ENCODE results near the gene MYB. TPM values are rescaled to one million over a fixed set of nuclear protein-coding genes. Genes with fewer than 3 reads are reported as not detected.

The MYB gene
- total RNA-seq, 1 donor from 2014 or later, result 0.83 TPM

DNA sequence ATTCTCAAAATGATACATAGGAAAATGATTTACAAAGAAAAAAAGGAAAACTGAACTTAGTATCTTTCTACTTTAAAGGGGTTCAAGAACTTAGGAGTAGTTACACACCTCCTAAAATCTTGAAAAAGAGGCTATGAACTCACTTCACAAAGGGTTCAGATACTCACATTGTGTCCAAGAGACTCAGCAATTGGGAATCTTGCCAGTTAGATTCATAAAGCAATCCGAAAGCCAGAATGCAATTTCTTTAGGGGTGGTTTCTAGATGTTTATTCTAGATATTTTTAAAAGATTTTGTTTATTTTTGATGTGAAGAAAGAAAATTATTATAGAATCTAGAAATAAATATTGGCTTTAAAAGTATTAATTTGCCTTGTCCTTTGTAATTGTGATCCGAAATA is 1.7 kb upstream of the MYB start:
- peaks cover 25% of the 10 kb centered on the region for H3K4me1 Mint-ChIP-seq (ENCODE audit: unreplicated experiment)
- H3K27ac Mint-ChIP-seq (ENCODE audit: unreplicated experiment), result no peak overlapping the region
- peaks cover 5% of the 10 kb centered on the region for H3K27me3 Mint-ChIP-seq (ENCODE audit: unreplicated experiment)
- H3K9me3 Mint-ChIP-seq (ENCODE audit: unreplicated experiment), result peaks cover 3% of the 10 kb centered on the region
- no peak for DNase-seq (ENCODE audit: extremely low spot score, unreplicated experiment)
- TF ChIP-seq, protein P1, sequence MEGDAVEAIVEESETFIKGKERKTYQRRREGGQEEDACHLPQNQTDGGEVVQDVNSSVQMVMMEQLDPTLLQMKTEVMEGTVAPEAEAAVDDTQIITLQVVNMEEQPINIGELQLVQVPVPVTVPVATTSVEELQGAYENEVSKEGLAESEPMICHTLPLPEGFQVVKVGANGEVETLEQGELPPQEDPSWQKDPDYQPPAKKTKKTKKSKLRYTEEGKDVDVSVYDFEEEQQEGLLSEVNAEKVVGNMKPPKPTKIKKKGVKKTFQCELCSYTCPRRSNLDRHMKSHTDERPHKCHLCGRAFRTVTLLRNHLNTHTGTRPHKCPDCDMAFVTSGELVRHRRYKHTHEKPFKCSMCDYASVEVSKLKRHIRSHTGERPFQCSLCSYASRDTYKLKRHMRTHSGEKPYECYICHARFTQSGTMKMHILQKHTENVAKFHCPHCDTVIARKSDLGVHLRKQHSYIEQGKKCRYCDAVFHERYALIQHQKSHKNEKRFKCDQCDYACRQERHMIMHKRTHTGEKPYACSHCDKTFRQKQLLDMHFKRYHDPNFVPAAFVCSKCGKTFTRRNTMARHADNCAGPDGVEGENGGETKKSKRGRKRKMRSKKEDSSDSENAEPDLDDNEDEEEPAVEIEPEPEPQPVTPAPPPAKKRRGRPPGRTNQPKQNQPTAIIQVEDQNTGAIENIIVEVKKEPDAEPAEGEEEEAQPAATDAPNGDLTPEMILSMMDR (IDR thresholded peaks at IDR 0.05), result no peak
- peaks cover 2% of the 10 kb centered on the region for H3K36me3 Mint-ChIP-seq (ENCODE audit: unreplicated experiment)
- H3K4me3 Mint-ChIP-seq (ENCODE audit: unreplicated experiment), result no peak overlapping the region

DNA sequence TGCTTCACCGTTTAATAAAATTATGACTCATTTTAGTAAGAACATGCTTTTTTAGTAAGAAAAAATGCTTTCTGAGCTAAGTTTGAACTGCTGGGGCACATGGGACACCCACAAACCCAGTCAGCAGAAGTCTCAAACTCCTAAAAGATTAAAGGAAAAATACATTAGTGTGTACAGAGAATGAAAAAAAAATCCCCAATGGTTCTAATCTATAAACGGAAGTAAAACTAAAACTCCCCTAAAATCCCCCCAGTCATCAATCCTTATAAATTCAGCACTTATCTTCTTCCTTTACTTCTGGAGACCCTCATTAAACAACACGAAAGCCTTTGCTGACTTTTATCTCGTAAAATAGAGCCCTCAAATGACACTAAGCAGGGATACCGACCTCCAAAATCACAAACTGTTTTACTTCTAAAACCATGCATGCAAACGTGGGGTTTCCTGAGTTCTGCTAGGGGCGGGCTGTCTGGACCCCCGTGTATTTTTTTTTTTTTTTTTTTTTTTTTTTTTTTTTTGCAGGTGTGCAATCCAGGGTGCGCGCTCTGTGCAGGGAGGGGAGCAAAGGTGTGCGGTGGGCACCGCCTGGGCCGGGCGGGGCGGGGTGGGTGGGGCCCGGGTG is 1.1 kb upstream of the MYB start:
- Mint-ChIP-seq H3K27me3 (ENCODE audit: unreplicated experiment) (peaks cover 5% of the 10 kb centered on the region), H3K27ac (ENCODE audit: unreplicated experiment) (no peak overlapping the region), H3K36me3 (ENCODE audit: unreplicated experiment) (peaks cover 2% of the 10 kb centered on the region), H3K4me3 (ENCODE audit: unreplicated experiment) (peak overlapping the region; percentile 73), H3K4me1 (ENCODE audit: unreplicated experiment) (peaks cover 25% of the 10 kb centered on the region), H3K9me3 (ENCODE audit: unreplicated experiment) (peaks cover 3% of the 10 kb centered on the region)
- TF ChIP-seq, protein P1 (IDR thresholded peaks at IDR 0.05), result no peak
- DNase-seq (ENCODE audit: extremely low spot score, unreplicated experiment), result no peak

DNA sequence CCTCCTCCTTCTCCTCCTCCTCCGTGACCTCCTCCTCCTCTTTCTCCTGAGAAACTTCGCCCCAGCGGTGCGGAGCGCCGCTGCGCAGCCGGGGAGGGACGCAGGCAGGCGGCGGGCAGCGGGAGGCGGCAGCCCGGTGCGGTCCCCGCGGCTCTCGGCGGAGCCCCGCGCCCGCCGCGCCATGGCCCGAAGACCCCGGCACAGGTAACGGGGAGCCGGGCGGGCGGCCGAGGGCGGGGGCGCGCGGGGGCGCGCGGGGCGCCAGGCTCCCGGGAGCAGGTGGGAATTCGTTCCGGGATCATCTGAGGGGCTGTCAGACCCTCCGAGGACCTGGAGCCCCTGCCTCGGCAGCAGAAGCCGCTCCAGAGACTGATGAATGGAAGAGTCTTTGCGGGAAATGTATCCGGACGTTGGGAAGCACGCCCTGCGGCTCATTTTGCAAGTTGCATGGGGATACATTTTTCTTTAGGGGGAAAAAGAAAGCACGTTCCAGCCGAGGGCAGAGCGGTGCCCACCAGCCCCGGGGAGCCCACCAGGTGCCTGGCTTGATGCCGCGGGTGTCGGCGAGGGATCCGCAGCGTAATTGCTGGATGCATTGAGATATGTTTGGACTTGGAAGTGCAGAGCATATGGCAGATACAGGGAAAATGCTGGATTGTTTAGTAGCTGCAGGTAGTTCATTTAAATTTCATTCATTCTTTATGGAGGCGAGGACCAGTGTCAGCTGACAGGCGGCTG is 394 bp downstream of the MYB start:
- H3K36me3 Mint-ChIP-seq (ENCODE audit: unreplicated experiment), result no peaks in the 10 kb centered on the region
- H3K27ac Mint-ChIP-seq (ENCODE audit: unreplicated experiment), result no peak overlapping the region
- H3K27me3 Mint-ChIP-seq (ENCODE audit: unreplicated experiment), result peaks cover 5% of the 10 kb centered on the region
- H3K4me1 Mint-ChIP-seq (ENCODE audit: unreplicated experiment), result peaks cover 25% of the 10 kb centered on the region
- H3K9me3 Mint-ChIP-seq (ENCODE audit: unreplicated experiment), result no peaks in the 10 kb centered on the region
- DNase-seq (ENCODE audit: extremely low spot score, unreplicated experiment), result no peak
- peak overlapping the region; percentile 81 for H3K4me3 Mint-ChIP-seq (ENCODE audit: unreplicated experiment)
- TF ChIP-seq, protein P1 (IDR thresholded peaks at IDR 0.05), result no peak

DNA sequence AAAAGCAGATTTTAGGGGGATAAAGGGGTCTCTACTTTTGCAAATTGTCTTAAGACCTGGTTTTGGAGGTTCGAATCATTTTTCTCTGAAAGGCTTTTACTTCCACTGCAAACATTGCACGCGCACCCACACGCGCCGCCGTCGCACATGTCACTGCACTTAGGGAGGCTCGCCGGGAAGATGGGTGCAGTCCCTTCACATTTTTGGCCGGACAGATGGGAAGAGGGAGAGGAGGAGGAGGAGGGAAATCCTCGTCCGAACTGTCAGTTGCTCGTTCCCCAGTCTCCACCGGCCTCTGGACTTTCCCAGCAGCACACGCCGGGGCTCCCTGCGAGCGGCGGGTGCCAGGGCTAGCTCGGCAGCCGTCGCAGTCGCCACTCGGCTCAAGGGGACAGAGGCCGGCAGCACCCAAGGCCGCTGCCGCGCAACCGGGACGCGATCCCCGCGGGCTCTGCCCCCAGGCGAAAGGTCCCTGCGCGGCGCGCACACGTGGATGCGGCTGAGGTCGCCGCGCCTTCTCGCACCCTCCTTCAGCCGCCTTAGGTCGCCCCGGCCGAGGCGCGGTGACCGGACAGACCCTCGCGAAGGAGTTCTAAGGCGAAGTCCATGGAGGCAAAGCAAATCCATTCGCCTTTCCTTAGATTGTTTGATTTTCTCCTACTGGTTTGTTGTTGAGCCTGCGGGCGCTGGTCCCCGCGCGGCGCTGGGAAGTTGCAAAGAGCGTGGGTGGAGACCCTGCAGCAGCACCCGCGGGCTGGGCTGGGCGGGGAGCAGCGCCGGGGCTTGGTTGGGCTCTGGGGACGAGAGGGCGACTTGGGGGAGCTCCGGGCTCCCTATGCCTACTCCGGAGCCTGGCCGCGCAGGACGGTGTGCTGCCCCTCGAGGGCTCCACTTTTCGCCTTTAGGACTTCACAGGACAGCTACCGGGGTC is 1.2 kb downstream of the MYB start:
- no peak for DNase-seq (ENCODE audit: extremely low spot score, unreplicated experiment)
- H3K36me3 Mint-ChIP-seq (ENCODE audit: unreplicated experiment), result no peaks in the 10 kb centered on the region
- no peak overlapping the region for H3K27ac Mint-ChIP-seq (ENCODE audit: unreplicated experiment)
- TF ChIP-seq, protein P1 (IDR thresholded peaks at IDR 0.05), result no peak
- H3K4me3 Mint-ChIP-seq (ENCODE audit: unreplicated experiment), result peak overlapping the region; percentile 81
- H3K4me1 Mint-ChIP-seq (ENCODE audit: unreplicated experiment), result peaks cover 25% of the 10 kb centered on the region
- H3K9me3 Mint-ChIP-seq (ENCODE audit: unreplicated experiment), result no peaks in the 10 kb centered on the region
- H3K27me3 Mint-ChIP-seq (ENCODE audit: unreplicated experiment), result peaks cover 5% of the 10 kb centered on the region
